ENCODE measurements around the gene TARDBP. TPM values are rescaled to one million over a fixed set of nuclear protein-coding genes. Genes with fewer than 3 reads are reported as not detected.

Gene TARDBP
- total RNA-seq, 1 donor from 2014 or later, result 175 TPM

DNA sequence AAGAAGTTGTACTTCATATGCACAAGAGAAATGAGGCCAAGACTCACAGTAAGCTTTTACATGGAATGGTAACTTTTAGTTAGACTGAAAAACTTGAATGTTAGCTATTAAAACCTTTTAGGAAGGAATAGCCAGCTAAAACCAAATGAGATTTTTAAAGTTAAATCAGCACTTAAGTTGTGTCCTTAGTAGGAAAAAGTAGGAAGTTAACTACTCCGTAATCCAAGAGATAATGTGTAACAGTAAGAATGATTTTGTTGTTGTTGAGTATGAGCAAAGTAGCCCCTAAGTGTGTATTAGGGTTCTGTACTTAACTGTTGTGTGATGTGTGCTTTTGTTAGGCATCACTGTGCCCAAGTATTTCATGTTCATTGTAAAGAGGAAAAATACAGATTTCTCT lies 13.2 kb downstream of the TARDBP start:
- no peaks in the 10 kb centered on the region for H3K9me3 Mint-ChIP-seq
- no peak overlapping the region for H3K27ac Mint-ChIP-seq
- no peak overlapping the region for H3K4me3 Mint-ChIP-seq
- H3K27me3 Mint-ChIP-seq (ENCODE audit: low read depth), result no peaks in the 10 kb centered on the region
- H3K36me3 Mint-ChIP-seq, result peaks cover 34% of the 10 kb centered on the region
- H3K4me1 Mint-ChIP-seq, result no peaks in the 10 kb centered on the region
- no peak for DNase-seq (ENCODE audit: low spot score in 2 of 2, unreplicated experiment in 2 of 2)
- TF ChIP-seq, protein P1, sequence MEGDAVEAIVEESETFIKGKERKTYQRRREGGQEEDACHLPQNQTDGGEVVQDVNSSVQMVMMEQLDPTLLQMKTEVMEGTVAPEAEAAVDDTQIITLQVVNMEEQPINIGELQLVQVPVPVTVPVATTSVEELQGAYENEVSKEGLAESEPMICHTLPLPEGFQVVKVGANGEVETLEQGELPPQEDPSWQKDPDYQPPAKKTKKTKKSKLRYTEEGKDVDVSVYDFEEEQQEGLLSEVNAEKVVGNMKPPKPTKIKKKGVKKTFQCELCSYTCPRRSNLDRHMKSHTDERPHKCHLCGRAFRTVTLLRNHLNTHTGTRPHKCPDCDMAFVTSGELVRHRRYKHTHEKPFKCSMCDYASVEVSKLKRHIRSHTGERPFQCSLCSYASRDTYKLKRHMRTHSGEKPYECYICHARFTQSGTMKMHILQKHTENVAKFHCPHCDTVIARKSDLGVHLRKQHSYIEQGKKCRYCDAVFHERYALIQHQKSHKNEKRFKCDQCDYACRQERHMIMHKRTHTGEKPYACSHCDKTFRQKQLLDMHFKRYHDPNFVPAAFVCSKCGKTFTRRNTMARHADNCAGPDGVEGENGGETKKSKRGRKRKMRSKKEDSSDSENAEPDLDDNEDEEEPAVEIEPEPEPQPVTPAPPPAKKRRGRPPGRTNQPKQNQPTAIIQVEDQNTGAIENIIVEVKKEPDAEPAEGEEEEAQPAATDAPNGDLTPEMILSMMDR (IDR thresholded peaks at IDR 0.05; ENCODE audit: unreplicated experiment), result no peak

DNA sequence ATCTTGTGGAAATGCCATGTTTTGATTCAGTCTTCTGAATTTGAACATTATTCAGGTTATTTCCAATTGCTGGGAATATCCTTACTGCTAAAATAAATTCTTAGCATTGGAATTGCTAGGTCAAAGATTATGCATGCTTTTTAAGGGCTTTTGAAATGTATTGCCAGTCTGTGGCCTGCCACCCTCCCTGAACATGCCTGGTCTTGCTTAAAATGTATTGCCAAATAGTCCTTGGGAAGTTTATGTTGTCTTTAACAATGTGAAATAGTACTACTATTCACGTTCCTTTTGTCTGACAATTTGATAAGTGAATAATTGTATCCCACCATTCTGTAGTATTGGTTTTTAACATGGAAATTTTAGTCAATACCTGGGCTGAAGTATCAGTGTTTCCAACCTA lies 13.6 kb downstream of the TARDBP start:
- H3K36me3 Mint-ChIP-seq, result peaks cover 35% of the 10 kb centered on the region

GRCh38 chr1:11026903-11027302 lies 14.4 kb downstream of the TARDBP start:
- Mint-ChIP-seq H3K27me3 (ENCODE audit: low read depth) (no peaks in the 10 kb centered on the region), H3K4me1 (no peaks in the 10 kb centered on the region), H3K36me3 (peaks cover 34% of the 10 kb centered on the region), H3K27ac (no peak overlapping the region), H3K4me3 (no peak overlapping the region), H3K9me3 (no peaks in the 10 kb centered on the region)
- DNase-seq (ENCODE audit: low spot score in 2 of 2, unreplicated experiment in 2 of 2), result no peak
- TF ChIP-seq, protein P1 (IDR thresholded peaks at IDR 0.05; ENCODE audit: unreplicated experiment), result no peak

More for the DNA sequence above, 13.6 kb downstream of the TARDBP start:
- H3K9me3 Mint-ChIP-seq, result no peaks in the 10 kb centered on the region
- no peak overlapping the region for H3K27ac Mint-ChIP-seq
- H3K4me1 Mint-ChIP-seq, result no peaks in the 10 kb centered on the region
- TF ChIP-seq, protein P1 (IDR thresholded peaks at IDR 0.05; ENCODE audit: unreplicated experiment), result no peak
- DNase-seq (ENCODE audit: low spot score in 2 of 2, unreplicated experiment in 2 of 2), result no peak
- H3K27me3 Mint-ChIP-seq (ENCODE audit: low read depth), result no peaks in the 10 kb centered on the region
- no peak overlapping the region for H3K4me3 Mint-ChIP-seq

DNA sequence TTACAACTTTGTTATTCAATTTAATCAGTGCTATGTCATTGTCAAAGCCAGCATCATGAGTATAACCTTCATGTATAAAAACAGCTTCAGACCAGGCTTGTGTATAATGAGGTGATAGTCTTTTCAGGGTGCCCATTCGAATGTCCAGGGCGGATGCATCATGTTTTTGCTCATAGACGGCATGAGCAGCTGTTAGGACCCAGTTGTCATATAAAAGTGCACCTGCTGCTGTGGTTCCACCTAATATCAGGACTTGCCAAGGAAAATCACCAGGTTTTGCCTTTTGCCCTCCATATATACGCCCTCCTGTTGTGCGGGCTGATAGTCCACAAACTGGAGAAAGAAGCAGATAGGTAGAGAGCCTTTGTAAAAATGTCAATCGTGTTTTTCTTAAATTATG lies 14.9 kb downstream of the TARDBP start:
- Mint-ChIP-seq H3K9me3 (no peaks in the 10 kb centered on the region), H3K36me3 (peaks cover 30% of the 10 kb centered on the region), H3K4me3 (no peak overlapping the region), H3K4me1 (no peaks in the 10 kb centered on the region), H3K27me3 (ENCODE audit: low read depth) (no peaks in the 10 kb centered on the region), H3K27ac (no peak overlapping the region)
- TF ChIP-seq, protein P1 (IDR thresholded peaks at IDR 0.05; ENCODE audit: unreplicated experiment), result no peak
- no peak for DNase-seq (ENCODE audit: low spot score in 2 of 2, unreplicated experiment in 2 of 2)

DNA sequence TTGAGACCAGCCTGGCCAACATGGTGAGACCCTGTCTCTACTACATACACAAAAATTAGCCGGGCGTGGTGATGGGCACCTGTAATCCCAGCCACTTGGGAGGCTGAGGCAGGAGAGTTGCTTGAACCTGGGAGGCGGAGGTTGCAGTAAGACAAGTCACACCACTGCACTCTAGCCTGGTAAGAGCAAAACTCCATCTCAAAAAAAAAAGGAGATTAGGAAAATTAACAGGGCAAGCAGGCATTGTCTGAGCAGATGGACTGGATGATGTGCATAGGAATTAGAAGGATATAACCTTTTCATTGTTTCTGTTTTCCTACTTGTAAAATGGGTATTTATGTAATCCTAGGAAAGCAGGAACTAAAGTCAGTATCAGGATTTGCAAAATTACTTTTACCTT lies 15.6 kb downstream of the TARDBP start:
- Mint-ChIP-seq H3K27me3 (ENCODE audit: low read depth) (no peaks in the 10 kb centered on the region), H3K4me1 (no peaks in the 10 kb centered on the region), H3K27ac (no peak overlapping the region), H3K9me3 (no peaks in the 10 kb centered on the region), H3K36me3 (peaks cover 30% of the 10 kb centered on the region), H3K4me3 (no peak overlapping the region)
- TF ChIP-seq, protein P1 (IDR thresholded peaks at IDR 0.05; ENCODE audit: unreplicated experiment), result no peak
- no peak for DNase-seq (ENCODE audit: low spot score in 2 of 2, unreplicated experiment in 2 of 2)

DNA sequence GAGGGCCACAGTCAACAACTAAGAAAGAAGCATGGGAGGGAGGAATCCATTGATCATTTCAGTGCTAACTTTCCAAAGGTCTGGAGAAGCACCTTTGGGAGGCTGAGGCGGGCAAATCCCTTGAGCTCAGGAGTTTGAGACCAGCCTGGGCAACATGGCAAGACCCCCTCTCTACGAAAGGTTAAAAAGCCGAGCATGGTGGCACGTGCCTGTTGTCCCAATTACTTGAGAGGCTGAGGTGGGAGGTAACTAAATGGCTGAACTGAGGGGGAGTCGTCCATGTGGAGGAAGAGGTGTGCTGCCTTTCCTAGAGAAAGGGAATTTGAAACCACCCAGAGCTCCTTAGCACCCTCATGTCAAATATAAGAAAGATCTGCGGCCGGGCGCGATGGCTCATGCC lies 18.4 kb downstream of the TARDBP start:
- no peak overlapping the region for H3K27ac Mint-ChIP-seq
- H3K36me3 Mint-ChIP-seq, result peaks cover 22% of the 10 kb centered on the region
- H3K9me3 Mint-ChIP-seq, result no peaks in the 10 kb centered on the region
- H3K4me1 Mint-ChIP-seq, result no peaks in the 10 kb centered on the region
- no peak overlapping the region for H3K4me3 Mint-ChIP-seq
- TF ChIP-seq, protein P1 (IDR thresholded peaks at IDR 0.05; ENCODE audit: unreplicated experiment), result no peak
- H3K27me3 Mint-ChIP-seq (ENCODE audit: low read depth), result peaks cover 2% of the 10 kb centered on the region
- no peak for DNase-seq (ENCODE audit: low spot score in 2 of 2, unreplicated experiment in 2 of 2)
